ENCODE measurements around the gene ZNF322. TPM values are rescaled to one million over a fixed set of nuclear protein-coding genes. Genes with fewer than 3 reads are reported as not detected.

ZNF322 gene, protein sequence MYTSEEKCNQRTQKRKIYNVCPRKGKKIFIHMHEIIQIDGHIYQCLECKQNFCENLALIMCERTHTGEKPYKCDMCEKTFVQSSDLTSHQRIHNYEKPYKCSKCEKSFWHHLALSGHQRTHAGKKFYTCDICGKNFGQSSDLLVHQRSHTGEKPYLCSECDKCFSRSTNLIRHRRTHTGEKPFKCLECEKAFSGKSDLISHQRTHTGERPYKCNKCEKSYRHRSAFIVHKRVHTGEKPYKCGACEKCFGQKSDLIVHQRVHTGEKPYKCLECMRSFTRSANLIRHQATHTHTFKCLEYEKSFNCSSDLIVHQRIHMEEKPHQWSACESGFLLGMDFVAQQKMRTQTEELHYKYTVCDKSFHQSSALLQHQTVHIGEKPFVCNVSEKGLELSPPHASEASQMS
- 21.8 and 23.1 TPM in 2 replicates for total RNA-seq

DNA sequence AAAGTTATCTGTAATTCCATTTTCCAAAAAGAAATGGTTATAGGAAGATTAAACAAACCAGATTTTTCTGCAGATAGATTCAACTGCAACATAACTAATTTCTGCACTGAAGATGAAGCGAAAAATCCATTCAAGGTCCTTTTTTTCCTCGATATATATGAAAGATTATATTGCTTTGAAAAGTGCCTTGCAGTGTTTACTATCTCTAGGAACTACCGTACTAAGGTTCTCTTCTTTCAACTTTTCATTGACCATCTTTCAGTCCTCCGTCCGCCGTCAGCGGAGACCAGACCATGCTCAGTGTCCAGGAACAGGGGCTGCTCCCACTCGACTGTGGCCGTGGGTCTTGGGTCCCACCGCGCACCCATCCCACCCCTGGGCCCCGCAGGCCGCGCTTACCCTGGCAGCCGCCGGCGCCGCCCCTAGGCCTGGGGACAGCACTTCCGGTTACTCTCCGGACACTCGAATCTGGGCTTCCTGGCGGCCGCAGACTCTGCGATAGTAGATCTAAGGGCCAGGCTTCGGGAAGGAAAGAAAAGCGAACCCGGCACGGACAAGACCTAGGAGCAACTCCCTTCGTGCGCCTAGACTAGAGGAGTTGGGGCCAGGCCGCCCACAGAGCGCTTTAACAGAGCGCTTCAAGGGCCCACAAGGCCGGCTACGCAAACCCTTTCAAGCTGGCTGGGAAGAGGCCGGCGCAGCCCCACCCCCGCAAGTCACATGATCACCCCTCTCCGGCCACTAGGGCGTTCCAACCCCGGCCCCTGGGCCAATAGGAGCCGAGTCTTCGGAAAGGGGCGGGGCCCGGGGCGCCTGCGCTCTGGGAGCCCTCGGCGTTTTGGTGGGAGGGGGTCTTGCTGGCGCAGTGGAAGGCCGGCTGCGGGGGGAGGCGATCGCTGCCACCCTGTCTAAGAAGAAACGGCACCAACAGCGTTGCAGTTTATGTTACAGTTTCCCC, at the start of gene ZNF322:
Gene ZNF322 (minus strand): TSS at position 705 of the 958 bp plus-strand sequence. CDS start 21,193 bp downstream, outside the sequence.

DNA sequence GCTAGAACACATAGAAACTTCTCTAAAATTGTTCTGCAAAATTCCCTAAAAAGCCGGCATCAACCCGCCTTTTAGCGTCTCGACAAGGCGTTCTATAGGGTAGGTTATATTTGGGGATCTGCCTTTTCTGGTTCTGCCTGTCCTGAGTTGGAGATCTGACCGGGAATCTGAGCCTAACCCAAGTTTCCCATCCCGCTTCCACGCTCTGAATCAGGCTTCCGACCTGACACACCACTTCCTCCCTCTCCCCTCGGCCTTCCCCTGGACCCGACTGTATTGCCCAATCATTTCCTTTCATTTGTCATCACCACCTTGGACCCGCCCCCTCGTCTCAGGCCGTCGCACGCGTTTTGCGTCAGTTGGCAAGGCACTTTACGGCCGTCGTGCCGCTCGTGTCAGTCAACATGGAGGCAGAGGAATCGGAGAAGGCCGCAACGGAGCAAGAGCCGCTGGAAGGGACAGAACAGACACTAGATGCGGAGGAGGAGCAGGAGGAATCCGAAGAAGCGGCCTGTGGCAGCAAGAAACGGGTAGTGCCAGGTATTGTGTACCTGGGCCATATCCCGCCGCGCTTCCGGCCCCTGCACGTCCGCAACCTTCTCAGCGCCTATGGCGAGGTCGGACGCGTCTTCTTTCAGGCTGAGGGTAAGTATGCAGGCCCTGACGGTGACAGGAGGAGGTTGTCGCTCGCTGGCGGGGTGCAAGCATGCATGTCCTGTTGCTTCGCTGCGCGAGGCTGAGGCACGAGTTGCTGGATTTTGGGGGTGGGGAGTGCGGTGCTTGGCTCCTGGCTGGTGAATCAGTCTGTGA, 62.8 kb downstream of the ZNF322 start, which contains the start of gene ABT1:
Gene ABT1 (plus strand): TSS at position 375 of the 810 bp plus-strand sequence. CDS start 30 bp downstream, at position 405.

Other genes starting within 250 kb of the ZNF322 start
- gene BTN3A3, start 219.2 kb downstream of the ZNF322 start, total RNA-seq = 14.8 and 20.8 TPM in 2 replicates
- 9.0 and 10.9 TPM in 2 replicates for gene BTN2A1, start 201.8 kb downstream of the ZNF322 start, total RNA-seq
- not detected in 2 replicates for gene BTN1A1, start 159.4 kb downstream of the ZNF322 start, total RNA-seq
- 72.2 and 82.2 TPM in 2 replicates for gene HMGN4, start 121.4 kb downstream of the ZNF322 start, total RNA-seq
- gene ABT1, start 62.8 kb downstream of the ZNF322 start, total RNA-seq = 10.2 and 10.8 TPM in 2 replicates

All from articular chondrocyte of knee joint (primary cell).